ENCODE measurements around the gene PICK1. TPM values are rescaled to one million over a fixed set of nuclear protein-coding genes. Genes with fewer than 3 reads are reported as not detected.

PICK1 gene
- total RNA-seq, 1 donor from 2014 or later: 53.9 TPM

GRCh38 chr22:38109371-38110001 is 52.3 kb downstream of the PICK1 start:
- Histone ChIP-seq H3K4me3 (ENCODE audit: low read depth, low read length) (no peak overlapping the region), H3K36me3 (ENCODE audit: control insufficient read depth, insufficient read depth, low read length) (no peaks in the 10 kb centered on the region)
- no peak for DNase-seq (ENCODE audit: low read depth)

GRCh38 chr22:38110008-38110862 is 53.0 kb downstream of the PICK1 start, which contains the start of gene BAIAP2L2:
BAIAP2L2 (minus strand) TSS chr22:38110684; CDS start chr22:38110525, 159 bp downstream.
- peak; percentile 67 for DNase-seq (ENCODE audit: low read depth)
- TF ChIP-seq CTCF (IDR thresholded peaks at IDR 0.05; ENCODE audit: insufficient read depth, low read length, poor library complexity, severe bottlenecking): no peak
- peaks cover 3% of the 10 kb centered on the region for H3K27me3 ChIP-seq (ENCODE audit: control insufficient read depth, insufficient read depth, low read length)
- H3K36me3 ChIP-seq (ENCODE audit: control insufficient read depth, insufficient read depth, low read length): no peaks in the 10 kb centered on the region
- H3K4me3 ChIP-seq (ENCODE audit: low read depth, low read length): peak within 1 kb of the TSS; percentile 4

More at GRCh38 chr22:38109371-38110001, 52.3 kb downstream of the PICK1 start:
- TF ChIP-seq CTCF (IDR thresholded peaks at IDR 0.05; ENCODE audit: insufficient read depth, low read length, poor library complexity, severe bottlenecking): no peak
- H3K27me3 ChIP-seq (ENCODE audit: control insufficient read depth, insufficient read depth, low read length): peaks cover 3% of the 10 kb centered on the region

- H3K36me3 ChIP-seq (ENCODE audit: control insufficient read depth, insufficient read depth, low read length): no peaks in the 10 kb centered on the region
- peaks cover 3% of the 10 kb centered on the region for H3K27me3 ChIP-seq (ENCODE audit: control insufficient read depth, insufficient read depth, low read length)
- peak; percentile 29 for DNase-seq (ENCODE audit: low read depth)
- peak overlapping the region; percentile 4 for H3K4me3 ChIP-seq (ENCODE audit: low read depth, low read length)
- no peak for TF ChIP-seq CTCF (IDR thresholded peaks at IDR 0.05; ENCODE audit: insufficient read depth, low read length, poor library complexity, severe bottlenecking)
Observed at GRCh38 chr22:38110863-38111852, 54.0 kb downstream of the PICK1 start.

DNA sequence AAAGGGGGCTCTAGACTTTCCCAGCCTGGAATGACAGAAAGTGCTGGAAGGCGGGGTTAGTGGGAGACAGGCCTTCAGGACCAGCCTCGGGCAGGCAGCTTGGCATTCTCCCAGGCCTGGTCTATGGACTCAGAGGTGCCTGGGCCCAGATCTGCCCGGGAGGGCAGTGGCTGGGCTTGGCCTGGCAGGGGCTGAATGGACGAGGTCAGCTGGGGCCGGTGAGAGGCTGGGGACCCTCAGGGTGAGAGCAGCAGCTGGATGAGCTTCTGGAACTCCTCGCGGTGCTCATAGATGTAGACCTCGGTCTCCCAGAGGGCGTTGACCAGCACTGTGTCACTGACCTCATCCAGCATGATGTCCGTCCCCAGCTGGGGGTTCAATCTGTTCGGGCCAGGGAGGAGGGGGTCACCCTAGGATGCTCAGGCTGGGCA is 54.7 kb downstream of the PICK1 start:
- H3K4me3 ChIP-seq (ENCODE audit: low read depth, low read length): no peak overlapping the region
- TF ChIP-seq CTCF (IDR thresholded peaks at IDR 0.05; ENCODE audit: insufficient read depth, low read length, poor library complexity, severe bottlenecking): no peak
- peaks cover 3% of the 10 kb centered on the region for H3K27me3 ChIP-seq (ENCODE audit: control insufficient read depth, insufficient read depth, low read length)
- no peaks in the 10 kb centered on the region for H3K36me3 ChIP-seq (ENCODE audit: control insufficient read depth, insufficient read depth, low read length)
- DNase-seq (ENCODE audit: low read depth): no peak

DNA sequence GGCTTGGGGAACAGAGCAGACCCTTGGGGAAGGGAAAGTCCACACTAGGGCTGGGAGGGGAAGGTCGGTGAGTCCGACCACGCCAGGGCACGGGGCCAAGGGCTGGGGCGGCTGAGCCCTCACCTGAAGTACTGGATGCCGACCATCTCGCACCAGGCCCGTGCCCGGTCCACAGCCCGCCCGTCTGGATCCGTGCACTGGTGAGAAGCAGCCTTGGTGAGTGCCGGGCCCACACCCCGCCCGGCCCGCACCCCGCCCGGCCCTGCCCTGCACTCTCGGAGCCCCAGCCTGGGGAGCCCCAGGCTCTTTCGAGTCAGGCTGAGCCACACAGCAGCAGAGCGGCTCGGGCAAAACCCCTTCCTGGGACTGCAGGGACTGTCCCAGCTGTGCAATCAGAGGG is 55.2 kb downstream of the PICK1 start:
- H3K36me3 ChIP-seq (ENCODE audit: control insufficient read depth, insufficient read depth, low read length): no peaks in the 10 kb centered on the region

More for the DNA sequence above, 55.2 kb downstream of the PICK1 start:
- Histone ChIP-seq H3K4me3 (ENCODE audit: low read depth, low read length) (no peak overlapping the region), H3K27me3 (ENCODE audit: control insufficient read depth, insufficient read depth, low read length) (peaks cover 3% of the 10 kb centered on the region)
- TF ChIP-seq CTCF (IDR thresholded peaks at IDR 0.05; ENCODE audit: insufficient read depth, low read length, poor library complexity, severe bottlenecking): no peak
- no peak for DNase-seq (ENCODE audit: low read depth)

Measured in kidney epithelial cell (primary cell).